ENCODE results near the gene PEX14. TPM values are rescaled to one million over a fixed set of nuclear protein-coding genes. Genes with fewer than 3 reads are reported as not detected.
"Not testable (repeated sequence)": the region's sequence is repeated elsewhere in the genome, so short reads cannot be mapped to it uniquely, and the experiment has no call there.

Gene PEX14, protein sequence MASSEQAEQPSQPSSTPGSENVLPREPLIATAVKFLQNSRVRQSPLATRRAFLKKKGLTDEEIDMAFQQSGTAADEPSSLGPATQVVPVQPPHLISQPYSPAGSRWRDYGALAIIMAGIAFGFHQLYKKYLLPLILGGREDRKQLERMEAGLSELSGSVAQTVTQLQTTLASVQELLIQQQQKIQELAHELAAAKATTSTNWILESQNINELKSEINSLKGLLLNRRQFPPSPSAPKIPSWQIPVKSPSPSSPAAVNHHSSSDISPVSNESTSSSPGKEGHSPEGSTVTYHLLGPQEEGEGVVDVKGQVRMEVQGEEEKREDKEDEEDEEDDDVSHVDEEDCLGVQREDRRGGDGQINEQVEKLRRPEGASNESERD
- 10 to 100 TPM; 17.6 to 24.7 TPM for total RNA-seq
- long read RNA-seq, partial matches to known transcripts, result 4 of 8 reads
- long read RNA-seq, other reads (novel, unspliced or antisense), result 1 of 8 reads

DNA sequence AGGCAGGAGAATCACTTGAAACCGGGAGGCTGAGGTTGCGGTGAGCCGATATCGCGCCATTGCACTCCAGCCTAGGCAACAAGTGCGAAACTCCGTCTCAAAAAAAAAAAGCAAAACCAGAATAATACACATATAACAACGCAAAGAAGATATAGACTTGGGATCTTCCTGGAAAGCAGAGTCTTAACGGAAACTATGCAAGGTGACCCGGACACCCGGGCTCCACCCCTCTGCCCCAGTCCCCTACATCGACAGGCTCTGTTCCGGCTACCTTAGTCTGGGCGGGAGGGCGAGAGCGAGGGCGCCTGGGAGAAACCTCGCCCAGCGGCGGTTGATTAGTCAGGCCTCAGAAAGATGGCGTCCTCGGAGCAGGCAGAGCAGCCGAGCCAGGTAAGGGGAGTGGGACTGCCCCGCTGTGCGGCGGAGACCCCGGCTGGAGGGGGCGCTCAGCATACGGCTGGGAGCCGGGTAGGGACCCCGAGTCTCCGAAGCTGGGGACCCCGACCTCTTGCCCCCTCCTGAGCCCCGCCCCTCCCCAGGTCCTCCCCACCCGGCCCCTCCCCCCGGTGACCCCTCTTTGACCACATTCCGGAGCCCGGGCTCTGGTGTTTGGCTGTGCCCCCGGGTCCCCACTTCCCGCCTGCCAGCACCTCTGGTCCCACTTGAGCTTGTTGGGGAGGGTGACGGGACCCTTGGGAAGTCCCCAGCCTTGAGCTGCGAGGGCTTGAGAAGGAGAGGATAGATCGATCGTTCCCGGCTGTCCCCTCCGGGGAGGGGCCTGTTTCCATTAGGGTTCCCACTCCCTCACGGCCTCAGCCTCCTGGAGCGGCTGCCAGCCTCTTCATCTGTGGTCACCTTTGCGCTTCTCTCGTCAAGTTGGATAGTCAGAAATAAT lies at the start of gene PEX14:
PEX14 (plus strand) TSS at position 338 of the 895 bp plus-strand sequence; CDS start at position 355, 17 bp downstream.
- ATAC-seq, result peak; percentile 90 to 94
- DNase-seq, result peak; percentile 90
- intact Hi-C loops (cut with DNase I), result no loop called here

- not testable (repeated sequence) for DNase-seq, ATAC-seq
- intact Hi-C loops (cut with DNase I), result loop anchor here in 1 of 2 donors (5.0 kb wide), 1 partner anchor 49 kb away; no protein-coding TSS in a partner anchor
Observed at GRCh38 chr1:10425826-10426534, 48.8 kb upstream of the PEX14 start.

- ATAC-seq, DNase-seq: not testable (repeated sequence)
- intact Hi-C loops (cut with DNase I), result loop anchor here in 1 of 2 donors (5.0 kb wide), 1 partner anchor 49 kb away; no protein-coding TSS in a partner anchor
Observed at GRCh38 chr1:10426535-10426848, 48.3 kb upstream of the PEX14 start.

- ATAC-seq (no peak), DNase-seq (no peak)
- intact Hi-C loops (cut with DNase I), result loop anchor here (2.0 to 5.0 kb wide), 2 partner anchors 52 kb away; no protein-coding TSS in a partner anchor
Observed at GRCh38 chr1:10428984-10429383, 45.8 kb upstream of the PEX14 start.

DNA sequence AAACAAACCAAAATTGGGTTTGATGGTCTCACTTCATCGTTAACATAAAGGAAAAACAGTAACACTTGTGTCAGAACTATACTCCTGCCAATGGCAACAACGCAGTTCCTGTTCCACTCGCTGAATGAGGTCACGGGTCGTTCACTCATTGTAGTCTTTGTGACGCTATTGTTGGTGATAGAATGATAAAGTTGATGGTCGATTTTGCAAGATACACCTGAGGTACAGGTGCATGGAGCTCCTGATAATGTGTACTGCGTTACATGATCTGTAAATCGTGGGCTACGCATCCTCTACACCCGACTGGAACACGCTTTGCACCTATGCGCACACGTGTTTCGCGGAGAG lies 44.9 kb upstream of the PEX14 start:
- DNase-seq (no peak), ATAC-seq (peak in 1 of 2 donors; percentile 3)
- intact Hi-C loops (cut with DNase I), result loop anchor here (2.0 to 5.0 kb wide), 3 partner anchors 53 to 65 kb away; no protein-coding TSS in a partner anchor

- intact Hi-C loops (cut with DNase I), result loop anchor here in 1 of 2 donors (2.0 kb wide), 1 partner anchor 64 kb away; no protein-coding TSS in a partner anchor
- peak; percentile 96 for DNase-seq
- ATAC-seq, result peak; percentile 98
Observed at GRCh38 chr1:10430216-10431069, 44.3 kb upstream of the PEX14 start, which contains the start of gene CENPS. Gene CENPS, plus strand, starts transcription at chr1:10430433. Its CDS starts 85 bp downstream, at chr1:10430518.

GRCh38 chr1:10431070-10431730 lies 43.5 kb upstream of the PEX14 start:
- ATAC-seq, result no peak
- intact Hi-C loops (cut with DNase I), result loop anchor here in 1 of 2 donors (2.0 kb wide), 1 partner anchor 64 kb away; no protein-coding TSS in a partner anchor
- DNase-seq, result no peak

- intact Hi-C loops (cut with DNase I), result no loop called here
- ATAC-seq (no peak), DNase-seq (no peak)
Observed at GRCh38 chr1:10432910-10433700, 41.6 kb upstream of the PEX14 start.

DNA sequence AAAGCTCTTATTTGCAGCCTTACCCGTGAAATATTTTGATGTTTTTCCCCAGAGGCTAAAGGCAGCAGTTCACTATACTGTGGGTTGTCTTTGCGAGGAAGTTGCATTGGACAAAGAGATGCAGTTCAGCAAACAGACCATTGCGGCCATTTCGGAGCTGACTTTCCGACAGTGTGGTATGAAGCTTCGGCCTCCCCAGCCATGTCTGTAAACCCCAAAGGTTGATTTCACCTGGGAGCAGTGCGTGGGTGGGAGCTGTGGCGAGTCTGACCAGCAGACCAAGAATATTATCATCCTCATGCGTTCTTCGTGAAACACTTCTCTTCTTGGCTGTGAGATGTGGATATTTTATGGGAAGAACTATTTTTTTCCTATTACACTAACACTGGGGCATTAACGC lies 41.0 kb upstream of the PEX14 start:
- ATAC-seq (no peak), DNase-seq (no peak)
- intact Hi-C loops (cut with DNase I), result no loop called here

DNA sequence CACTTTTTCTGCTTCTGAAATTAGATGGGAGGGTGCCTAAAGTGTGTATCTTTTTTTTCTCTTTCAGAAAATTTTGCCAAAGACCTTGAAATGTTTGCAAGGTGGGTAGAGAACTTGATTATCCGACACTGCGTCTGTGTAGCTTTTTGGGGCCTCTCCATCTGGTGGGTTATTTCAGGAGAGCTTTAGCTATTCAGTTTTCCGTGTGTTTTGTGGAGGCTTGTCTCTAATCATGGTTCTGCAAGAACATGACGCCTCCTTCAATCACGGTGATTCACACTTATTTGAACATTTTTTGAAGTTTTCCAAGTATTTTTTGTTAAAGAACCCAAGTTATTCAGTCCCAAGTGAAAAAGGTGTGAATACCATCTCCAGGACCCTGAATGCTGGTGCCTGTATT lies 40.2 kb upstream of the PEX14 start:
- intact Hi-C loops (cut with DNase I), result no loop called here
- ATAC-seq (no peak), DNase-seq (no peak)

DNA sequence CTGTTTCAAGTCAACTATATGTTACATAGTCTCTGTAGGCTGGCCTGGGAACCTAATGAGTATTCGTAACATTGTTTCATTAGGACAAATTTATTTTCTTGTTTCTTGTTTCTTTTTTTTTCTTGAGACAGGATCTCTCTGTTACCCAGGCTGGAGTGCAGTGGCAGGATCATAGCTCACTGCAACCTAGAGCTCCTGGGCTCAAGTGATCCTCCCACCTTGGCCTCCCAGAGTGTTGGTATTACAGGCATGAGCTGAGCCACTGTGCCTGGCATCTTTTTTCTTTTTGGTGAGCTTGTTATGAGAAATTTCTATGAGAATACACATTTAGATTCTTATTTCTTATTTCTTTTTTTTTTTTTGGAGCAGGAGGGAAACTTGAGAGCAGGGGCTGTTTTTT lies 37.7 kb upstream of the PEX14 start:
- no peak for DNase-seq
- intact Hi-C loops (cut with DNase I), result no loop called here
- ATAC-seq, result no peak

DNA sequence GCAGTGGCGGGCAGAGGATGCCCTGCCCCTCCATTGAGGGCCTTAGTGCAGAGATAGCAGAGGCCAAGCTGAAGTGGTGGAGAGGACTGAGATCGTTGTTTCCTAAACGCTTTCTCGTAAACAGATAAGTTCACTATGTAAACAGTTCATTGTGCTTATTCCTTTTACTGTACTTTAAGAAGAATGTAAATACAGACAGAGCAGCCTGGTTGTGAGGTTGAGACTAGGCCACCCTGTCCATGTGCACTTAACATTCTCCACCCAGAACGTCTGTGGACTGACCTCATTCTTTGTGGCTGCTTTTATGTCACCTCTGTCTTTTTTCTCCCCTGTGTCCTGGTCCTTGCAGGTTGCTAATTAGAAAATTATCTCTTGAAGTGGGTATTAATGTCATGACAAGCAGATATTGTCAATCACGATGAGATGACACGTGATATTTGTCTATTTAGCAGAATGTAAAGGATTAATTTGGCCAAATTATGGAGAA lies 36.0 kb upstream of the PEX14 start:
- ATAC-seq (no peak), DNase-seq (no peak)
- intact Hi-C loops (cut with DNase I), result no loop called here

DNA sequence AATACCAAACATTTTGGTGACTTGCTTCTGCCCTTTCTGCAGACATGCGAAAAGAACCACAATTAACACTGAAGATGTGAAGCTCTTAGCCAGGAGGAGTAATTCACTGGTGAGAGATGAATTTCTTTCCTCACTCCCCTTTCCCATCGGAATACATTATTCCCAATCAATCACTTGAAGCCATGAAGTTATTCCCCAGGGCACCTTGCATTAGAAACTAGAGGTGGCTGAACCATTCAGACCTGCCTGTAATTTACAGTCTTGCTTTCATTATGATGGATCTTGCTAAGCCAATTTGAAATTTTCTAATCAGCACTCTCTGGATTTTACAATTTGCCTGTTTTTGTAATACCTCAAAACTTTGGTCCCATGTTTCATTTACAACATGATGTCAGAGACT lies 34.4 kb upstream of the PEX14 start:
- intact Hi-C loops (cut with DNase I), result no loop called here
- no peak for ATAC-seq
- DNase-seq, result no peak

GRCh38 chr1:10440794-10441193 lies 34.0 kb upstream of the PEX14 start:
- ATAC-seq (no peak), DNase-seq (no peak)
- intact Hi-C loops (cut with DNase I), result no loop called here

DNA sequence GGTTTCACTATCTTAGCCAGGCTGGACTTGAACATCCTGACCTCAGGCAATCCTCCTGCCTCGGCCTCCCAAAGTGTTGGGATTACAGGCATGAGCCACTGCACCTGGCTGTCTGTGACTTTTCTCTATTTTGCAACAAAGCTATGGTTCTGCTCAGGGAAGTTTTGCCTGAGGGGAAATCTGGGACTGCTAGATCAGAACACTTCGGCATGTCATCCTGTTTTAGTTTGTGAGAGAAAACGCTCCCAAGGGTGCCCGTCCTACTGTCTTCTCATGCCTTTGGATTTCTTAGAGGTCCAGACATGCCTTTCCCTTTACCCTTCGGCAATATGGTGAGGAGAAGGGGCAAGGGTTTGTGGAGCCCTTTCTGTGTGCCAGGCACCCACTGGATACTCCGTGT lies 30.5 kb upstream of the PEX14 start:
- DNase-seq, result no peak
- intact Hi-C loops (cut with DNase I), result no loop called here
- ATAC-seq, result no peak

- no peak for ATAC-seq
- intact Hi-C loops (cut with DNase I), result no loop called here
- DNase-seq, result no peak
Observed at GRCh38 chr1:10444795-10445397, 29.9 kb upstream of the PEX14 start.
